OCI-LY7 (cell line): ENCODE results near the gene TESK1.

Experiments used
- CTCF ChIP-seq: fragments of 200-600 bp; sonication (generic); conservative IDR thresholded peaks from 2 replicates; pipeline ENCODE4 v1.5.1; 2014; ENCODE audit warnings: mild to moderate bottlenecking, antibody characterized with exemption, low read length, moderate library complexity, mixed read lengths
- EZH2phosphoT487 ChIP-seq: fragments of 200-600 bp; sonication (generic); IDR thresholded peaks from 2 replicates; pipeline ENCODE4 v1.6.1; 2018; ENCODE audit warnings: low read depth, borderline replicate concordance, mild to moderate bottlenecking, mixed run types, antibody characterized with exemption, low read length, moderate library complexity, mixed read lengths

- TF ChIP-seq CTCF (no peak), EZH2phosphoT487 (no peak)
These were observed 30.7 kb downstream of the TESK1 start for GRCh38 chr9:35635730-35636129.
